Ectodermal cell (in vitro differentiated cells): Measurements from ENCODE around the gene MPPED1.

Experiments
- H3K27ac ChIP-seq: 2 replicates; pipeline ENCODE4 v1.7.0; 2013; ENCODE audit warnings: mild to moderate bottlenecking, low read depth, low read length; ENCODE audit not compliant: insufficient read depth, poor library complexity, severe bottlenecking
- H3K27me3 ChIP-seq: 2 replicates; pipeline ENCODE4 v1.7.0; 2013; ENCODE audit warnings: mild to moderate bottlenecking, low read length; ENCODE audit not compliant: insufficient read depth, control insufficient read depth, poor library complexity, severe bottlenecking
- H3K36me3 ChIP-seq: one replicate; pipeline ENCODE4 v1.7.0; 2013; ENCODE audit warnings: low read length; ENCODE audit not compliant: control insufficient read depth, insufficient read depth
- H3K4me1 ChIP-seq: one replicate; pipeline ENCODE4 v1.7.0; 2013; ENCODE audit warnings: low read length; ENCODE audit not compliant: control insufficient read depth, insufficient read depth
- H3K4me3 ChIP-seq: 2 replicates; pipeline ENCODE4 v1.7.0; 2013; ENCODE audit warnings: low read depth, low read length, control low read depth; ENCODE audit not compliant: insufficient read depth
- H3K9me3 ChIP-seq: 2 replicates; pipeline ENCODE4 v1.7.0; 2013; ENCODE audit warnings: mild to moderate bottlenecking, low read length, moderate library complexity; ENCODE audit not compliant: control insufficient read depth
- WGBS, 2 experiments: methylation state at CpG; one replicate each; pipeline ENCODE4 v1.1.7; 2013; ENCODE audit warnings: missing lambda C conversion rate in 2 of 2; 5-methylcytosine and 5-hydroxymethylcytosine counted together

The MPPED1 gene

GRCh38 chr22:43428521-43428920 lies 16.7 kb downstream of the MPPED1 start:
- H3K4me3 ChIP-seq = no peak overlapping the region
- WGBS, 2 experiments = 92 to 94% methylated on average over 9 of the region's 9 CpGs
- H3K4me1 ChIP-seq = peaks cover 18% of the 10 kb centered on the region
- no peaks in the 10 kb centered on the region for H3K9me3 ChIP-seq
- peaks cover 7% of the 10 kb centered on the region for H3K27me3 ChIP-seq
- no peak overlapping the region for H3K27ac ChIP-seq
- H3K36me3 ChIP-seq = no peaks in the 10 kb centered on the region

GRCh38 chr22:43429426-43429825 lies 17.6 kb downstream of the MPPED1 start:
- 95 to 96% methylated on average over 5 of the region's 5 CpGs for WGBS, 2 experiments
- peaks cover 7% of the 10 kb centered on the region for H3K27me3 ChIP-seq
- H3K36me3 ChIP-seq = no peaks in the 10 kb centered on the region
- peaks cover 16% of the 10 kb centered on the region for H3K4me1 ChIP-seq
- no peak overlapping the region for H3K4me3 ChIP-seq
- H3K27ac ChIP-seq = no peak overlapping the region
- no peaks in the 10 kb centered on the region for H3K9me3 ChIP-seq

- H3K4me1 ChIP-seq = peaks cover 4% of the 10 kb centered on the region
- WGBS, 2 experiments = 66 to 69% methylated on average over 8 of the region's 8 CpGs
- H3K36me3 ChIP-seq = no peaks in the 10 kb centered on the region
- no peak overlapping the region for H3K27ac ChIP-seq
- no peaks in the 10 kb centered on the region for H3K9me3 ChIP-seq
- peaks cover 7% of the 10 kb centered on the region for H3K27me3 ChIP-seq
- no peak overlapping the region for H3K4me3 ChIP-seq
Observed at GRCh38 chr22:43431808-43432554, 20.2 kb downstream of the MPPED1 start.

GRCh38 chr22:43432883-43433415 lies 21.1 kb downstream of the MPPED1 start:
- Histone ChIP-seq H3K36me3 (no peaks in the 10 kb centered on the region), H3K4me1 (no peaks in the 10 kb centered on the region), H3K27ac (no peak overlapping the region), H3K27me3 (peaks cover 7% of the 10 kb centered on the region), H3K9me3 (no peaks in the 10 kb centered on the region), H3K4me3 (no peak overlapping the region)
- 88% methylated on average over 5 of the region's 5 CpGs for WGBS, 2 experiments

GRCh38 chr22:43433451-43434274 lies 21.8 kb downstream of the MPPED1 start:
- Histone ChIP-seq H3K9me3 (no peaks in the 10 kb centered on the region), H3K36me3 (no peaks in the 10 kb centered on the region), H3K4me1 (no peaks in the 10 kb centered on the region), H3K4me3 (no peak overlapping the region), H3K27ac (no peak overlapping the region), H3K27me3 (peaks cover 7% of the 10 kb centered on the region)
- WGBS, 2 experiments = 94 to 95% methylated on average over 35 of the region's 35 CpGs

GRCh38 chr22:43434275-43434927 lies 22.6 kb downstream of the MPPED1 start:
- Histone ChIP-seq H3K9me3 (no peaks in the 10 kb centered on the region), H3K27ac (no peak overlapping the region), H3K4me1 (no peaks in the 10 kb centered on the region), H3K36me3 (no peaks in the 10 kb centered on the region), H3K4me3 (no peak overlapping the region), H3K27me3 (peaks cover 7% of the 10 kb centered on the region)
- WGBS, 2 experiments = 91 to 92% methylated on average over 25 of the region's 25 CpGs

- Histone ChIP-seq H3K27me3 (peaks cover 7% of the 10 kb centered on the region), H3K36me3 (no peaks in the 10 kb centered on the region), H3K4me3 (no peak overlapping the region), H3K9me3 (no peaks in the 10 kb centered on the region), H3K27ac (no peak overlapping the region), H3K4me1 (no peaks in the 10 kb centered on the region)
- 90 to 91% methylated on average over 26 of the region's 26 CpGs for WGBS, 2 experiments
Observed at GRCh38 chr22:43434928-43435311, 23.1 kb downstream of the MPPED1 start.

- 81 to 82% methylated on average over 26 of the region's 26 CpGs for WGBS, 2 experiments
- Histone ChIP-seq H3K4me1 (no peaks in the 10 kb centered on the region), H3K9me3 (no peaks in the 10 kb centered on the region), H3K36me3 (no peaks in the 10 kb centered on the region), H3K27ac (no peak overlapping the region), H3K27me3 (peaks cover 7% of the 10 kb centered on the region), H3K4me3 (no peak overlapping the region)
Observed at GRCh38 chr22:43435851-43436811, 24.3 kb downstream of the MPPED1 start.

- H3K4me1 ChIP-seq = peaks cover 3% of the 10 kb centered on the region
- no peak overlapping the region for H3K4me3 ChIP-seq
- no peak overlapping the region for H3K27ac ChIP-seq
- H3K9me3 ChIP-seq = no peaks in the 10 kb centered on the region
- 92 to 99% methylated on average over 5 of the region's 5 CpGs for WGBS, 2 experiments
- no peaks in the 10 kb centered on the region for H3K36me3 ChIP-seq
- H3K27me3 ChIP-seq = peaks cover 6% of the 10 kb centered on the region
Observed at GRCh38 chr22:43436868-43437267, 25.1 kb downstream of the MPPED1 start.
